IMR-90 (cell line): ENCODE results near the gene SS18. TPM values are rescaled to one million over a fixed set of nuclear protein-coding genes. Genes with fewer than 3 reads are reported as not detected.

ENCODE experiments used
- ATAC-seq: fragments of 200-7000 bp; cut with Tn5 transposase; 2 replicates; pipeline ENCODE4 v1.9.1; 2020; ENCODE audit warnings: low read depth, mild to moderate bottlenecking, moderate library complexity
- BruUV-seq: library from RNA; stranded (reverse); fragments of 400-500 nt; replicated peaks from 2 replicates; lab custom pipeline; 2021; lab: Mats Ljungman, UMichigan
- CTCF ChIA-PET: fragments of 300-600 bp; formaldehyde crosslinking; extraction: SDS; loops from one replicate; lab custom pipeline; 2021; ENCODE audit warnings: antibody characterized with exemption; lab: Yijun Ruan, JAX
- POLR2A ChIA-PET: fragments of 300-600 bp; sonication (Branson Sonifier 250); formaldehyde crosslinking; loops from one replicate; lab custom pipeline; 2022; ENCODE audit warnings: antibody characterized with exemption; ENCODE audit not compliant: unreplicated experiment; lab: Charles Lee
- DNase-seq: peaks from one replicate; pipeline ENCODE4 v3.0.0; 2013
- H2AFZ ChIP-seq: replicated peaks from 2 replicates; pipeline ENCODE3; 2013; ENCODE audit warnings: low read length, mild to moderate bottlenecking; ENCODE audit not compliant: poor library complexity
- H2AK5ac ChIP-seq: 2 replicates; pipeline ENCODE4 v1.6.1; 2013; ENCODE audit warnings: low read depth, low read length, inconsistent platforms
- H2AK9ac ChIP-seq: replicated peaks from 2 replicates; pipeline ENCODE3; 2013; ENCODE audit warnings: mild to moderate bottlenecking, low read depth, low read length, moderate library complexity; ENCODE audit not compliant: poor library complexity
- H2BK120ac ChIP-seq: 2 replicates; pipeline ENCODE4 v1.6.1; 2013; ENCODE audit warnings: low read depth, low read length, inconsistent platforms
- H2BK15ac ChIP-seq: 3 replicates; pipeline ENCODE4 v1.6.1; 2013; ENCODE audit warnings: low read depth, low read length, inconsistent platforms
- H2BK20ac ChIP-seq: 2 replicates; pipeline ENCODE4 v1.6.1; 2013; ENCODE audit warnings: low read depth, mild to moderate bottlenecking, inconsistent platforms, low read length, moderate library complexity
- H2BK5ac ChIP-seq: 2 replicates; pipeline ENCODE4 v1.6.1; 2013; ENCODE audit warnings: mild to moderate bottlenecking, low read depth, low read length, inconsistent platforms; ENCODE audit not compliant: poor library complexity, severe bottlenecking
- H3K14ac ChIP-seq: replicated peaks from 2 replicates; pipeline ENCODE4 v1.6.1; 2013; ENCODE audit warnings: low read depth, low read length, inconsistent platforms
- H3K18ac ChIP-seq: 2 replicates; pipeline ENCODE4 v1.6.1; 2013; ENCODE audit warnings: low read depth, low read length, control low read depth
- H3K23ac ChIP-seq: 2 replicates; pipeline ENCODE4 v1.6.1; 2013; ENCODE audit warnings: low read depth, low read length, inconsistent platforms
- H3K27ac ChIP-seq: 2 replicates; pipeline ENCODE4 v1.5.1; 2013; ENCODE audit warnings: mild to moderate bottlenecking, control low read depth, low read length; ENCODE audit not compliant: insufficient read depth
- H3K27me3 ChIP-seq: 2 replicates; pipeline ENCODE4 v1.6.1; 2013; ENCODE audit warnings: low read length; ENCODE audit not compliant: control insufficient read depth, insufficient read depth
- H3K36me3 ChIP-seq: 2 replicates; pipeline ENCODE4 v1.6.1; 2013; ENCODE audit warnings: low read length, mixed read lengths; ENCODE audit not compliant: control insufficient read depth, insufficient read depth
- H3K4ac ChIP-seq: 2 replicates; pipeline ENCODE4 v1.6.1; 2013; ENCODE audit warnings: low read depth, low read length, inconsistent platforms
- H3K4me1 ChIP-seq: 2 replicates; pipeline ENCODE4 v1.6.1; 2013; ENCODE audit warnings: low read length, mixed read lengths; ENCODE audit not compliant: control insufficient read depth, insufficient read depth
- H3K4me2 ChIP-seq: 2 replicates; pipeline ENCODE4 v1.6.1; 2013; ENCODE audit warnings: low read depth, mild to moderate bottlenecking, control low read depth, low read length, moderate library complexity
- H3K4me3 ChIP-seq: 2 replicates; pipeline ENCODE4 v1.5.1; 2013; ENCODE audit warnings: low read depth, mild to moderate bottlenecking, control low read depth, low read length, moderate library complexity; ENCODE audit not compliant: insufficient read depth
- H3K56ac ChIP-seq: 2 replicates; pipeline ENCODE4 v1.6.1; 2013; ENCODE audit warnings: low read length, inconsistent platforms; ENCODE audit not compliant: insufficient read depth; ENCODE audit errors: extremely low read depth
- H3K79me1 ChIP-seq, 2 experiments: 2 replicates each; pipeline ENCODE4 v1.6.1; 2013; ENCODE audit warnings: low read length in 2 of 2, inconsistent platforms in 1 of 2, low read depth in 1 of 2
- H3K9ac ChIP-seq: 2 replicates; pipeline ENCODE4 v1.6.1; 2013; ENCODE audit warnings: low read depth, low read length, control low read depth
- H3K9me1 ChIP-seq: 2 replicates; pipeline ENCODE4 v1.6.1; 2013; ENCODE audit warnings: low read length, inconsistent platforms; ENCODE audit not compliant: insufficient read depth
- H3K9me3 ChIP-seq: 2 replicates; pipeline ENCODE4 v1.6.1; 2013; ENCODE audit warnings: low read length; ENCODE audit not compliant: control insufficient read depth, insufficient read depth
- H4K20me1 ChIP-seq: 2 replicates; pipeline ENCODE4 v1.6.1; 2013; ENCODE audit warnings: low read length, inconsistent platforms; ENCODE audit not compliant: insufficient read depth
- H4K5ac ChIP-seq: 2 replicates; pipeline ENCODE4 v1.6.1; 2013; ENCODE audit warnings: mild to moderate bottlenecking, low read depth, low read length, control low read depth
- H4K8ac ChIP-seq, 2 experiments: 2 replicates each; pipeline ENCODE4 v1.6.1; 2013; ENCODE audit warnings: low read depth in 2 of 2, low read length in 2 of 2, control low read depth in 1 of 2, inconsistent platforms in 1 of 2
- H4K91ac ChIP-seq: 2 replicates; pipeline ENCODE4 v1.6.1; 2013; ENCODE audit warnings: low read depth, low read length, inconsistent platforms; ENCODE audit not compliant: insufficient read depth
- BHLHE40 ChIP-seq: fragments of 150-350 bp; IDR thresholded peaks from 2 replicates; pipeline ENCODE4 v1.6.1; 2016; ENCODE audit warnings: mild to moderate bottlenecking, low read depth, low read length
- CEBPB ChIP-seq: IDR thresholded peaks from 2 replicates; pipeline ENCODE4 v1.6.1; 2012; ENCODE audit warnings: low read depth, low read length, improper control_type of control experiment
- CHD1 ChIP-seq: IDR thresholded peaks from 2 replicates; pipeline ENCODE4 v1.6.1; 2012; ENCODE audit warnings: low read depth, low read length, improper control_type of control experiment
- CTCF ChIP-seq: conservative IDR thresholded peaks from 2 replicates; pipeline ENCODE4 v1.5.1; 2012; ENCODE audit warnings: mild to moderate bottlenecking, low read depth, low read length, improper control_type of control experiment
- ELK1 ChIP-seq: fragments of 150-350 bp; IDR thresholded peaks from 2 replicates; pipeline ENCODE4 v1.6.1; 2016; ENCODE audit warnings: low read depth, mild to moderate bottlenecking, low read length, moderate library complexity, borderline replicate concordance
- FOS ChIP-seq: fragments of 150-350 bp; IDR thresholded peaks from 2 replicates; pipeline ENCODE4 v1.6.1; 2016; ENCODE audit warnings: low read depth, low read length
- MAFK ChIP-seq: IDR thresholded peaks from 2 replicates; pipeline ENCODE4 v1.6.1; 2012; ENCODE audit warnings: low read depth, low read length, improper control_type of control experiment
- MAZ ChIP-seq: IDR thresholded peaks from 2 replicates; pipeline ENCODE4 v1.6.1; 2012; ENCODE audit warnings: low read depth, mild to moderate bottlenecking, low read length, improper control_type of control experiment, moderate library complexity, borderline replicate concordance
- MXI1 ChIP-seq: IDR thresholded peaks from 2 replicates; pipeline ENCODE4 v1.6.1; 2012; ENCODE audit warnings: low read depth, mild to moderate bottlenecking, low read length, moderate library complexity, borderline replicate concordance
- POLR2A ChIP-seq: IDR thresholded peaks from 2 replicates; pipeline ENCODE4 v1.6.1; 2012; ENCODE audit warnings: mild to moderate bottlenecking, low read depth, low read length
- RCOR1 ChIP-seq: IDR thresholded peaks from 2 replicates; pipeline ENCODE4 v1.6.1; 2012; ENCODE audit warnings: mild to moderate bottlenecking, low read length, improper control_type of control experiment; ENCODE audit not compliant: insufficient replicate concordance
- RFX5 ChIP-seq: IDR thresholded peaks from 2 replicates; pipeline ENCODE4 v1.8.0; 2012; ENCODE audit warnings: low read depth, mild to moderate bottlenecking, low read length, moderate library complexity
- WGBS, 2 experiments: methylation state at CpG; one replicate each; pipeline versions ENCODE4 v1.1.5 to v1.1.7; 2013; ENCODE audit warnings: missing lambda C conversion rate in 2 of 2; ENCODE audit not compliant: insufficient read length in 1 of 2; ENCODE audit errors: extremely low coverage in 2 of 2; 5-methylcytosine and 5-hydroxymethylcytosine counted together
- dilution Hi-C: fragments of 300-500 bp; cut with HindIII; formaldehyde crosslinking; loops from one replicate; pipeline ENCODE4 v1.14.3; 2018; ENCODE audit warnings: low sequenced_read_pairs; ENCODE audit not compliant: unreplicated experiment
- in situ Hi-C: fragments of 300-500 bp; cut with MboI; formaldehyde crosslinking; loops from 3 replicates; pipeline ENCODE4 v1.14.3; 2019; ENCODE audit warnings: low sequenced_read_pairs, inconsistent platforms, mixed read lengths
- intact Hi-C: fragments of 100-400 bp; cut with micrococcal nuclease; formaldehyde crosslinking; loops from 2 replicates; pipeline ENCODE4 v1.10.0; 2022
- polyA plus RNA-seq, 3 experiments: library from polyadenylated mRNA; depleted of rRNA; stranded (reverse); fragments of >200 nt; gene quantifications; 2 replicates each; pipeline ENCODE4 v1.2.3, GENCODE V29; 2012; ENCODE audit warnings: low replicate concordance in 1 of 3
- total RNA-seq: library from RNA; depleted of rRNA; stranded (reverse); fragments of >200 nt; gene quantifications from 2 replicates; pipeline ENCODE4 v1.2.3, GENCODE V29; 2012

SS18 gene
- total and polyA plus RNA-seq, 2 of the 4 experiments (the other 2 are of a cell fraction) = 112 to 242 TPM

GRCh38 chr18:26103579-26103978, 13.2 kb upstream of the SS18 start:
- no peaks in the 10 kb centered on the region for H3K36me3 ChIP-seq
- H2AK5ac ChIP-seq = no peak overlapping the region
- DNase-seq = no peak
- no peaks in the 10 kb centered on the region for H3K9me3 ChIP-seq
- dilution Hi-C loops (no loop called here), intact Hi-C loops (no loop called here), in situ Hi-C loops (no loop called here)
- H3K4me3 ChIP-seq = no peak overlapping the region
- no peak overlapping the region for H3K18ac ChIP-seq
- no peak overlapping the region for H2AFZ ChIP-seq
- BruUV-seq = no TSS peak
- H3K23ac ChIP-seq = no peak overlapping the region
- no peak overlapping the region for H3K9ac ChIP-seq
- no peaks in the 10 kb centered on the region for H3K27me3 ChIP-seq
- H3K56ac ChIP-seq = no peak overlapping the region
- 71% methylated on average over 1 of the region's 5 CpGs; no CpG with 5 or more reads in 1 of the 2 experiments for WGBS, 2 experiments
- H3K27ac ChIP-seq = no peak overlapping the region
- H4K8ac ChIP-seq = no peak overlapping the region
- H2BK20ac ChIP-seq = no peak overlapping the region
- no peak overlapping the region for H2BK5ac ChIP-seq
- H4K91ac ChIP-seq = no peak overlapping the region
- ChIA-PET POLR2A (no interaction called here), CTCF (no interaction called here)
- no peaks in the 10 kb centered on the region for H4K20me1 ChIP-seq
- H3K14ac ChIP-seq = no peak overlapping the region
- H2BK120ac ChIP-seq = no peak overlapping the region
- TF ChIP-seq BHLHE40 (no peak), ELK1 (no peak), RFX5 (no peak), POLR2A (no peak), CHD1 (no peak), MXI1 (no peak), MAZ (no peak), MAFK (no peak), CTCF (no peak), FOS (no peak), CEBPB (no peak), RCOR1 (no peak)
- H3K4me2 ChIP-seq = no peak overlapping the region
- no peaks in the 10 kb centered on the region for H3K79me1 ChIP-seq
- H3K4me1 ChIP-seq = no peaks in the 10 kb centered on the region
- no peaks in the 10 kb centered on the region for H3K9me1 ChIP-seq
- no peak overlapping the region for H2BK15ac ChIP-seq
- no peak overlapping the region for H3K4ac ChIP-seq
- no peak overlapping the region for H2AK9ac ChIP-seq
- no peak for ATAC-seq
- no peak overlapping the region for H4K5ac ChIP-seq
